GM18867 (cell line): ENCODE data around the gene FSTL4.
"Not testable (repeated sequence)": the region's sequence is repeated elsewhere in the genome, so short reads cannot be mapped to it uniquely, and the experiment has no call there.

Experiments
- ATAC-seq: cut with Tn5 transposase; IDR thresholded peaks from one replicate; pipeline ENCODE4 v1.9.1; 2021; ENCODE audit warnings: mild to moderate bottlenecking, moderate library complexity; ENCODE audit not compliant: unreplicated experiment

The FSTL4 gene

GRCh38 chr5:133234911-133235310 lies 377.4 kb downstream of the FSTL4 start:
- ATAC-seq, result no peak

- ATAC-seq, result no peak
Observed at GRCh38 chr5:133234273-133234672, 378.1 kb downstream of the FSTL4 start.

- no peak for ATAC-seq
Observed at GRCh38 chr5:133233616-133234015, 378.7 kb downstream of the FSTL4 start.

GRCh38 chr5:133232911-133233310 lies 379.4 kb downstream of the FSTL4 start:
- ATAC-seq, result no peak

GRCh38 chr5:133232435-133232834 lies 379.9 kb downstream of the FSTL4 start:
- no peak for ATAC-seq

GRCh38 chr5:133232011-133232410 lies 380.3 kb downstream of the FSTL4 start:
- ATAC-seq, result no peak

- ATAC-seq, result no peak
Observed at GRCh38 chr5:133230823-133231578, 381.3 kb downstream of the FSTL4 start.

GRCh38 chr5:133229931-133230664 lies 382.2 kb downstream of the FSTL4 start:
- ATAC-seq, result no peak

- ATAC-seq, result no peak
Observed at GRCh38 chr5:133228316-133228715, 384.0 kb downstream of the FSTL4 start.

- ATAC-seq, result no peak
Observed at GRCh38 chr5:133227897-133228296, 384.4 kb downstream of the FSTL4 start.

GRCh38 chr5:133227082-133227481 lies 385.3 kb downstream of the FSTL4 start:
- no peak for ATAC-seq

- ATAC-seq, result no peak
Observed at GRCh38 chr5:133226186-133226585, 386.2 kb downstream of the FSTL4 start.

GRCh38 chr5:133225671-133226152 lies 386.6 kb downstream of the FSTL4 start:
- no peak for ATAC-seq

- ATAC-seq, result no peak
Observed at GRCh38 chr5:133222979-133223378, 389.4 kb downstream of the FSTL4 start.

- ATAC-seq, result no peak
Observed at GRCh38 chr5:133222521-133222920, 389.8 kb downstream of the FSTL4 start.

GRCh38 chr5:133222040-133222439 lies 390.3 kb downstream of the FSTL4 start:
- no peak for ATAC-seq

GRCh38 chr5:133220851-133221674 lies 391.3 kb downstream of the FSTL4 start:
- no peak for ATAC-seq

GRCh38 chr5:133219296-133219695 lies 393.0 kb downstream of the FSTL4 start:
- no peak for ATAC-seq

GRCh38 chr5:133216138-133216537 lies 396.2 kb downstream of the FSTL4 start:
- ATAC-seq, result not testable (repeated sequence)

- ATAC-seq, result no peak
Observed at GRCh38 chr5:133214153-133214820, 398.1 kb downstream of the FSTL4 start.

GRCh38 chr5:133205649-133206048 lies 406.7 kb downstream of the FSTL4 start:
- no peak for ATAC-seq
